Measurements from ENCODE around the gene ALS2.

The ALS2 gene

DNA sequence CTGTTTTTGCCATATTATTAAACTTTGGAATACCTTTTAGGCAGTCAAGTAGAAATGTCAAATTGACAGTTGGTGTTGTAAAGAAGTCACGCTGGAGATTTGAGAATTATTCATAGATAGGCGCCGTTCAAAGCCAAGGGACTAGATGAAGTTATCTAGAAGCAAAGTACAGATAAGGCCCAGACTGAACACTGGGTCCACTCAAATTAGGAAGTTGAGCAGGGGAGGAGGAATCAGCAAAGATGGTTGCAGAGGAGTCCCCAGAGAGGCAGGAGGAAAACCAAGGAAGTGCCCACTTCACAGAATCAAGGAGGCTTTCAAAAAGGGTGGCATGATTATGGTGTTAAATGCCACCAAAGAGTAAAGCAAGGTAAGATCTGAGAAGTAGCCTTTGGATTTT is 9.6 kb upstream of the ALS2 start:
- TF ChIP-seq CTBP1 (IDR thresholded peaks at IDR 0.05; ENCODE audit: borderline replicate concordance) (no peak), TARDBP (IDR thresholded peaks at IDR 0.05) (no peak), FOXK2 (IDR thresholded peaks at IDR 0.05) (no peak)
- ChIA-PET CTCF (no interaction called here), POLR2A (interaction anchor here (1.5 kb wide), 1 partner anchor 10 kb away, joined by 4 read pairs; the partner anchor contains the start of gene ALS2)

GRCh38 chr2:201789395-201789794 is 8.7 kb upstream of the ALS2 start:
- DNase-seq (ENCODE audit: extremely low spot score) = no peak
- TF ChIP-seq NFRKB (IDR thresholded peaks at IDR 0.05) (no peak), ZNF384 (IDR thresholded peaks at IDR 0.05) (no peak), L3MBTL2 (conservative IDR thresholded peaks at IDR 0.05) (no peak), BHLHE40 (IDR thresholded peaks at IDR 0.05; ENCODE audit: borderline replicate concordance) (no peak), ELF4 (IDR thresholded peaks at IDR 0.05) (no peak), FOXK2 (IDR thresholded peaks at IDR 0.05) (no peak), ARNT (IDR thresholded peaks at IDR 0.05) (no peak), LEF1 (IDR thresholded peaks at IDR 0.05; ENCODE audit: borderline replicate concordance) (no peak), CTBP1 (IDR thresholded peaks at IDR 0.05; ENCODE audit: borderline replicate concordance) (no peak), SUZ12 (IDR thresholded peaks at IDR 0.05) (no peak), HDGF (IDR thresholded peaks at IDR 0.05; ENCODE audit: borderline replicate concordance) (no peak), TARDBP (IDR thresholded peaks at IDR 0.05) (no peak), SP1 (IDR thresholded peaks at IDR 0.05) (no peak)
- TF ChIP-seq, protein P1, sequence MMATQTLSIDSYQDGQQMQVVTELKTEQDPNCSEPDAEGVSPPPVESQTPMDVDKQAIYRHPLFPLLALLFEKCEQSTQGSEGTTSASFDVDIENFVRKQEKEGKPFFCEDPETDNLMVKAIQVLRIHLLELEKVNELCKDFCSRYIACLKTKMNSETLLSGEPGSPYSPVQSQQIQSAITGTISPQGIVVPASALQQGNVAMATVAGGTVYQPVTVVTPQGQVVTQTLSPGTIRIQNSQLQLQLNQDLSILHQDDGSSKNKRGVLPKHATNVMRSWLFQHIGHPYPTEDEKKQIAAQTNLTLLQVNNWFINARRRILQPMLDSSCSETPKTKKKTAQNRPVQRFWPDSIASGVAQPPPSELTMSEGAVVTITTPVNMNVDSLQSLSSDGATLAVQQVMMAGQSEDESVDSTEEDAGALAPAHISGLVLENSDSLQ (IDR thresholded peaks at IDR 0.05) = no peak
- ChIA-PET POLR2A (interaction anchor here (1.5 kb wide), 1 partner anchor 9 kb away, joined by 4 read pairs; the partner anchor contains the start of gene ALS2), CTCF (no interaction called here)

More for the DNA sequence above, 9.6 kb upstream of the ALS2 start:
- no peak for DNase-seq (ENCODE audit: extremely low spot score)

- CTCF ChIA-PET = interaction anchor here (0.7 kb wide), 1 partner anchor 73 kb away, joined by 4 read pairs; no protein-coding TSS in a partner anchor
- no peak for DNase-seq (ENCODE audit: extremely low spot score)
- POLR2A ChIA-PET = no interaction called here
- no peak for TF ChIP-seq ZNF384 (IDR thresholded peaks at IDR 0.05)
- TF ChIP-seq L3MBTL2 (conservative IDR thresholded peaks at IDR 0.05) = no peak
- no peak for TF ChIP-seq SUZ12 (IDR thresholded peaks at IDR 0.05)
- TF ChIP-seq CTBP1 (IDR thresholded peaks at IDR 0.05; ENCODE audit: borderline replicate concordance) = no peak
- no peak for TF ChIP-seq HDGF (IDR thresholded peaks at IDR 0.05; ENCODE audit: borderline replicate concordance)
- no peak for TF ChIP-seq LEF1 (IDR thresholded peaks at IDR 0.05; ENCODE audit: borderline replicate concordance)
- TF ChIP-seq BHLHE40 (IDR thresholded peaks at IDR 0.05; ENCODE audit: borderline replicate concordance) = no peak
- no peak for TF ChIP-seq ARNT (IDR thresholded peaks at IDR 0.05)
- TF ChIP-seq FOXA1 (IDR thresholded peaks at IDR 0.05) = no peak
Observed at GRCh38 chr2:201788371-201788770, 7.6 kb upstream of the ALS2 start.

DNA sequence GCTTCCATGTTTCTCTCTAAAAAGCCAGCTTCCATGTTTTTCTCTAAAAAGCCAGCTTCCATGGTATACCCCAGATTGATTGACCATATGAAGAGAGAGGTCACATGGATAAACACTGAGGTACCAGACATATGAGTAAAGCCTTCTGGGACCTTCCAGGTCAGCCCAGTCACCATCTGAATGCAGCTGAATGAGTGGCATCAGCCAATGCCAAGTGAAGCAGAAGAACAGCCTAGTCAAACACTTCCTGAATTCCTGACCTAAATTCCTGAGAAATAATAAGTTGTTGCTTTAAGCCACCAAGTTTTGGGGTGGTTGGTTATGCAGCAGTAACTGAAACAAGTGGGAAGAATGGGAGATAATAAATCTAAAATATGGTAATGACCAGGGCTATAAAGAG is 5.7 kb upstream of the ALS2 start:
- ChIA-PET CTCF (no interaction called here), POLR2A (no interaction called here)
- no peak for DNase-seq (ENCODE audit: extremely low spot score)

DNA sequence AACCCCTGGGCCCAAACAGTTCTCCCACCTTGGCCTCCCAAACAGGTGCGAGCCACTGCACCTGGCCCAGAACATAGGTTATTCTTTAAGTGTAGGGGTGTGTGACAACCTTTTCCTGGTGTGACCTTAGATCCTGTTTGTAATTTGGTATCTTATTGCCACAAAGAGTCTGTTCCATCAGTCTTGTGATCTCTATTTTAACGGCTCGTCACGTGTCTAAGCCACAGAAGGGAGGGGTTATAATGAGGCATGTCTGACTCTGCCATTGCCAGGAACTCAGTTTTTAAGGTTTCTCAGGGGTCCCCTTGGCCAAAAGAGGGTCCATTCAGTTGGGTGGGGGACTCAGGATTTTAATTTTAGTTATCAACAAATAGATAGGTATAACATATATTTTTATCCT is 4.4 kb upstream of the ALS2 start:
- ChIA-PET CTCF (interaction anchor here (0.8 kb wide), 1 partner anchor 22 kb away, joined by 9 read pairs; no protein-coding TSS in a partner anchor), POLR2A (no interaction called here)
- TF ChIP-seq BHLHE40 (IDR thresholded peaks at IDR 0.05; ENCODE audit: borderline replicate concordance) (no peak), SP1 (IDR thresholded peaks at IDR 0.05) (no peak), FOXA1 (IDR thresholded peaks at IDR 0.05) (no peak), FOXM1 (IDR thresholded peaks at IDR 0.05; ENCODE audit: borderline replicate concordance) (no peak)
- DNase-seq (ENCODE audit: extremely low spot score) = no peak

More for the DNA sequence above, 5.7 kb upstream of the ALS2 start:
- TF ChIP-seq NFRKB (IDR thresholded peaks at IDR 0.05) (no peak), BHLHE40 (IDR thresholded peaks at IDR 0.05; ENCODE audit: borderline replicate concordance) (no peak), TARDBP (IDR thresholded peaks at IDR 0.05) (no peak), L3MBTL2 (conservative IDR thresholded peaks at IDR 0.05) (no peak), ELF4 (IDR thresholded peaks at IDR 0.05) (no peak)

GRCh38 chr2:201784563-201784962 is 3.8 kb upstream of the ALS2 start:
- DNase-seq (ENCODE audit: extremely low spot score) = no peak
- no peak for TF ChIP-seq SP1 (IDR thresholded peaks at IDR 0.05)
- TF ChIP-seq, protein P1 (IDR thresholded peaks at IDR 0.05) = no peak
- TF ChIP-seq TARDBP (IDR thresholded peaks at IDR 0.05) = no peak
- no peak for TF ChIP-seq FOXM1 (IDR thresholded peaks at IDR 0.05; ENCODE audit: borderline replicate concordance)
- no peak for TF ChIP-seq ELF4 (IDR thresholded peaks at IDR 0.05)
- TF ChIP-seq HDGF (IDR thresholded peaks at IDR 0.05; ENCODE audit: borderline replicate concordance) = no peak
- no peak for TF ChIP-seq LEF1 (IDR thresholded peaks at IDR 0.05; ENCODE audit: borderline replicate concordance)
- TF ChIP-seq FOXA1 (IDR thresholded peaks at IDR 0.05) = no peak
- no peak for TF ChIP-seq CTBP1 (IDR thresholded peaks at IDR 0.05; ENCODE audit: borderline replicate concordance)
- TF ChIP-seq ARNT (IDR thresholded peaks at IDR 0.05) = no peak
- no peak for TF ChIP-seq L3MBTL2 (conservative IDR thresholded peaks at IDR 0.05)
- no peak for TF ChIP-seq NFRKB (IDR thresholded peaks at IDR 0.05)
- TF ChIP-seq ZNF384 (IDR thresholded peaks at IDR 0.05) = no peak
- TF ChIP-seq BHLHE40 (IDR thresholded peaks at IDR 0.05; ENCODE audit: borderline replicate concordance) = no peak
- CTCF ChIA-PET = interaction anchor here (0.7 to 0.8 kb wide), 2 partner anchors 22 to 316 kb away, joined by 3 to 9 read pairs; no protein-coding TSS in a partner anchor
- POLR2A ChIA-PET = no interaction called here

- TF ChIP-seq ZNF384 (IDR thresholded peaks at IDR 0.05) (no peak), L3MBTL2 (conservative IDR thresholded peaks at IDR 0.05) (peak; percentile 74), SUZ12 (IDR thresholded peaks at IDR 0.05) (no peak), FOXM1 (IDR thresholded peaks at IDR 0.05; ENCODE audit: borderline replicate concordance) (no peak)
- TF ChIP-seq, protein P1 (IDR thresholded peaks at IDR 0.05) = peak; percentile 92
- DNase-seq (ENCODE audit: extremely low spot score) = peak; percentile 26
- POLR2A ChIA-PET = interaction anchor here (0.6 to 1.8 kb wide), 5 partner anchors 16 to 490 kb away, joined by 3 to 4 read pairs (median 3); no protein-coding TSS in a partner anchor
- CTCF ChIA-PET = no interaction called here
Observed at GRCh38 chr2:201781557-201782051, 871 bp upstream of the ALS2 start.

Data from HEK293T (cell line).